DOHH2 (cell line): ENCODE results near the gene FAP.

Experiments
- H3F3A ChIP-seq: fragments of 200-600 bp; sonication (generic), shearing (Covaris generic); 2 replicates; pipeline ENCODE4 v1.6.0; 2016; ENCODE audit warnings: antibody characterized with exemption, mild to moderate bottlenecking; ENCODE audit not compliant: control insufficient read depth, insufficient read depth
- H3K27ac ChIP-seq: fragments of 200-600 bp; sonication (generic); 2 replicates; pipeline ENCODE4 v1.5.1; 2014; ENCODE audit warnings: low read depth, mild to moderate bottlenecking, low read length, moderate library complexity
- H3K27me3 ChIP-seq: fragments of 200-600 bp; sonication (generic); 2 replicates; pipeline ENCODE4 v1.6.1; 2014; ENCODE audit warnings: mild to moderate bottlenecking, low read length, mixed read lengths; ENCODE audit not compliant: control insufficient read depth
- H3K36me3 ChIP-seq: fragments of 200-600 bp; sonication (generic); 2 replicates; pipeline ENCODE4 v1.6.1; 2014; ENCODE audit warnings: mild to moderate bottlenecking, low read length, moderate library complexity, mixed read lengths; ENCODE audit not compliant: control insufficient read depth
- H3K4me1 ChIP-seq: fragments of 200-600 bp; sonication (generic); 2 replicates; pipeline ENCODE4 v1.6.1; 2014; ENCODE audit warnings: mild to moderate bottlenecking, low read length, mixed read lengths; ENCODE audit not compliant: control insufficient read depth
- H3K4me2 ChIP-seq: fragments of 200-600 bp; sonication (generic); 2 replicates; pipeline ENCODE4 v1.6.0; 2014; ENCODE audit warnings: mild to moderate bottlenecking, low read length, moderate library complexity
- H3K4me3 ChIP-seq: fragments of 200-600 bp; sonication (generic); 2 replicates; pipeline ENCODE4 v1.5.1; 2014; ENCODE audit warnings: mild to moderate bottlenecking, low read length, mixed read lengths
- H3K79me2 ChIP-seq: fragments of 200-600 bp; sonication (generic); 2 replicates; pipeline ENCODE4 v1.6.1; 2014; ENCODE audit warnings: mild to moderate bottlenecking, low read length, mixed read lengths; ENCODE audit not compliant: control insufficient read depth
- H3K9me2 ChIP-seq: fragments of 200-600 bp; sonication (generic); replicated peaks from 2 replicates; pipeline ENCODE4 v1.6.1; 2014; ENCODE audit warnings: mild to moderate bottlenecking, low read length, mixed read lengths; ENCODE audit not compliant: control insufficient read depth
- H3K9me3 ChIP-seq: fragments of 200-600 bp; sonication (generic); 2 replicates; pipeline ENCODE4 v1.6.1; 2014; ENCODE audit warnings: antibody characterized with exemption, low read length, mixed read lengths; ENCODE audit not compliant: control insufficient read depth, insufficient read depth
- H4K20me1 ChIP-seq: fragments of 200-600 bp; sonication (generic); 2 replicates; pipeline ENCODE4 v1.6.0; 2014; ENCODE audit warnings: low read depth, mild to moderate bottlenecking, antibody characterized with exemption, low read length, moderate library complexity; ENCODE audit not compliant: control insufficient read depth, insufficient read depth
- CTCF ChIP-seq: fragments of 200-600 bp; sonication (generic); IDR thresholded peaks from one replicate; pipeline ENCODE4 v1.5.1; 2014; ENCODE audit warnings: antibody characterized with exemption, mild to moderate bottlenecking, low read depth, low read length; ENCODE audit not compliant: poor library complexity, severe bottlenecking
- EZH2phosphoT487 ChIP-seq: fragments of 200-600 bp; sonication (generic); IDR thresholded peaks from 2 replicates; pipeline ENCODE4 v1.6.1; 2017; ENCODE audit warnings: borderline replicate concordance, mild to moderate bottlenecking, antibody characterized with exemption, low read length, moderate library complexity, mixed read lengths

FAP gene

GRCh38 chr2:162200636-162201035 is 42.6 kb downstream of the FAP start:
- Histone ChIP-seq H3K27ac (no peak overlapping the region), H3F3A (no peaks in the 10 kb centered on the region), H3K79me2 (no peaks in the 10 kb centered on the region), H3K27me3 (no peaks in the 10 kb centered on the region), H3K9me2 (no peaks in the 10 kb centered on the region), H3K4me3 (no peak overlapping the region), H3K9me3 (no peaks in the 10 kb centered on the region), H3K36me3 (no peaks in the 10 kb centered on the region), H3K4me2 (no peak overlapping the region), H3K4me1 (no peaks in the 10 kb centered on the region), H4K20me1 (no peaks in the 10 kb centered on the region)
- no peak for TF ChIP-seq EZH2phosphoT487
- TF ChIP-seq CTCF, result no peak

- Histone ChIP-seq H3K9me3 (no peaks in the 10 kb centered on the region), H4K20me1 (no peaks in the 10 kb centered on the region), H3K4me2 (no peak overlapping the region), H3K27me3 (no peaks in the 10 kb centered on the region), H3K36me3 (no peaks in the 10 kb centered on the region), H3K27ac (no peak overlapping the region), H3K4me3 (no peak overlapping the region), H3K79me2 (no peaks in the 10 kb centered on the region), H3K9me2 (no peaks in the 10 kb centered on the region), H3K4me1 (no peaks in the 10 kb centered on the region), H3F3A (no peaks in the 10 kb centered on the region)
- TF ChIP-seq CTCF (no peak), EZH2phosphoT487 (no peak)
Measured at GRCh38 chr2:162199913-162200312, 43.3 kb downstream of the FAP start.

GRCh38 chr2:162198239-162198638 is 45.0 kb downstream of the FAP start:
- no peaks in the 10 kb centered on the region for H3K36me3 ChIP-seq
- TF ChIP-seq EZH2phosphoT487 (no peak), CTCF (no peak)
- H3K4me3 ChIP-seq, result no peak overlapping the region
- no peaks in the 10 kb centered on the region for H3K27me3 ChIP-seq
- H3F3A ChIP-seq, result no peaks in the 10 kb centered on the region
- no peaks in the 10 kb centered on the region for H3K79me2 ChIP-seq
- no peak overlapping the region for H3K27ac ChIP-seq
- no peaks in the 10 kb centered on the region for H3K4me1 ChIP-seq
- no peaks in the 10 kb centered on the region for H3K9me2 ChIP-seq
- H3K9me3 ChIP-seq, result no peaks in the 10 kb centered on the region
- H3K4me2 ChIP-seq, result no peak overlapping the region
- H4K20me1 ChIP-seq, result no peaks in the 10 kb centered on the region

GRCh38 chr2:162197069-162197825 is 46.0 kb downstream of the FAP start:
- H3K27ac ChIP-seq, result no peak overlapping the region
- H3K4me2 ChIP-seq, result no peak overlapping the region
- no peaks in the 10 kb centered on the region for H3K79me2 ChIP-seq
- no peak overlapping the region for H3K4me3 ChIP-seq
- no peak for TF ChIP-seq CTCF
- no peaks in the 10 kb centered on the region for H3F3A ChIP-seq
- no peaks in the 10 kb centered on the region for H3K4me1 ChIP-seq
- no peaks in the 10 kb centered on the region; the same call in 1 of the 2 replicates for H3K9me2 ChIP-seq
- H4K20me1 ChIP-seq, result no peaks in the 10 kb centered on the region
- no peaks in the 10 kb centered on the region for H3K9me3 ChIP-seq
- H3K27me3 ChIP-seq, result no peaks in the 10 kb centered on the region
- no peaks in the 10 kb centered on the region for H3K36me3 ChIP-seq
